ENCODE data around the gene HHATL. TPM values are rescaled to one million over a fixed set of nuclear protein-coding genes. Genes with fewer than 3 reads are reported as not detected.

The HHATL gene
- total RNA-seq, 1 experiment from 2014 or later: not detected

DNA sequence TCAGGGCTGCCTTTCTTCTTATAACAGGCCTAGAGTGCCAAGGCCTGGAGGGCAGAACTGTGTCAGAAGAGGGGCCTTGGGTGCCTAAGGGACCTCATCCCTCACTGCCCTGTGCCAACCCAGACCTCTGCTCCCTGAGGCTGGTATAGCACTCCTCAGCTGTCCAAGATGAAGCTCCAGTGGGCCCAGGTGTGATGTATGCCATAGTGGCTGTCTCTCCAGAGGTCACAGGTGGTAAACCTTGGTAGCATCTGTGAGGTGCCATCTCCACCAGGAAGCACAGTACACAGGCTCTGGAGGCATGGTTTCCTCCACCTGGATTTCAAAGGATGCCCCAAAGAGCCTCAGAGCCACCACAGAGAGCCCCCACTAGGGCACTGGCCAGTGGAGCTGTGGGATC is 29.5 kb downstream of the HHATL start:
- POLR2A ChIA-PET: no interaction called here
- no peak overlapping the region for H3K4me3 ChIP-seq (ENCODE audit: low read depth, low read length)
- Mint-ChIP-seq H3K4me3 (ENCODE audit: unreplicated experiment) (no peak overlapping the region), H3K9me3 (ENCODE audit: unreplicated experiment) (peaks cover 9% of the 10 kb centered on the region), H3K36me3 (ENCODE audit: insufficient read depth, unreplicated experiment) (no peaks in the 10 kb centered on the region), H3K4me1 (ENCODE audit: low read depth, unreplicated experiment) (no peaks in the 10 kb centered on the region), H3K27ac (ENCODE audit: unreplicated experiment) (no peak overlapping the region), H3K27me3 (ENCODE audit: insufficient read depth, unreplicated experiment) (peaks cover 12% of the 10 kb centered on the region)
- H3K9me3 ChIP-seq: no peaks in the 10 kb centered on the region; the same call in 1 of the 2 replicates
- CTCF ChIA-PET: no interaction called here
- no peak for TF ChIP-seq CTCF (IDR thresholded peaks at IDR 0.05; ENCODE audit: insufficient read depth in 1 of 2, low read depth in 1 of 2, low read length in 1 of 2, severe bottlenecking in 1 of 2, unreplicated experiment in 1 of 2)
- no peak for DNase-seq
- H3K36me3 ChIP-seq (ENCODE audit: control insufficient read depth, insufficient read depth, low read length): no peaks in the 10 kb centered on the region
- no TSS peak for BruUV-seq (replicated peaks)
- H3K4me1 ChIP-seq: no peaks in the 10 kb centered on the region
- intact Hi-C loops (cut with micrococcal nuclease; ENCODE audit: unreplicated experiment): no loop called here
- H3K27me3 ChIP-seq (replicated peaks; ENCODE audit: control insufficient read depth, insufficient read depth, low read length): no peaks in the 10 kb centered on the region; the same call in 1 of the 2 replicates

GRCh38 chr3:42672515-42672914 is 30.1 kb downstream of the HHATL start:
- H3K36me3 ChIP-seq (ENCODE audit: control insufficient read depth, insufficient read depth, low read length): no peaks in the 10 kb centered on the region
- no peak overlapping the region for H3K27ac Mint-ChIP-seq (ENCODE audit: unreplicated experiment)
- H3K4me1 Mint-ChIP-seq (ENCODE audit: low read depth, unreplicated experiment): no peaks in the 10 kb centered on the region
- ChIA-PET POLR2A (no interaction called here), CTCF (no interaction called here)
- H3K4me3 ChIP-seq (ENCODE audit: low read depth, low read length): no peak overlapping the region
- H3K9me3 Mint-ChIP-seq (ENCODE audit: unreplicated experiment): peaks cover 9% of the 10 kb centered on the region
- no peak for TF ChIP-seq CTCF (IDR thresholded peaks at IDR 0.05; ENCODE audit: insufficient read depth in 1 of 2, low read depth in 1 of 2, low read length in 1 of 2, severe bottlenecking in 1 of 2, unreplicated experiment in 1 of 2)
- peaks cover 3% of the 10 kb centered on the region for H3K36me3 Mint-ChIP-seq (ENCODE audit: insufficient read depth, unreplicated experiment)
- H3K4me3 Mint-ChIP-seq (ENCODE audit: unreplicated experiment): no peak overlapping the region
- no peaks in the 10 kb centered on the region; the same call in 1 of the 2 replicates for H3K9me3 ChIP-seq
- H3K4me1 ChIP-seq: no peaks in the 10 kb centered on the region
- peaks cover 7% of the 10 kb centered on the region for H3K27me3 Mint-ChIP-seq (ENCODE audit: insufficient read depth, unreplicated experiment)
- intact Hi-C loops (cut with micrococcal nuclease; ENCODE audit: unreplicated experiment): no loop called here
- BruUV-seq (replicated peaks): no TSS peak
- DNase-seq: no peak
- H3K27me3 ChIP-seq (replicated peaks; ENCODE audit: control insufficient read depth, insufficient read depth, low read length): no peaks in the 10 kb centered on the region; the same call in 1 of the 2 replicates

DNA sequence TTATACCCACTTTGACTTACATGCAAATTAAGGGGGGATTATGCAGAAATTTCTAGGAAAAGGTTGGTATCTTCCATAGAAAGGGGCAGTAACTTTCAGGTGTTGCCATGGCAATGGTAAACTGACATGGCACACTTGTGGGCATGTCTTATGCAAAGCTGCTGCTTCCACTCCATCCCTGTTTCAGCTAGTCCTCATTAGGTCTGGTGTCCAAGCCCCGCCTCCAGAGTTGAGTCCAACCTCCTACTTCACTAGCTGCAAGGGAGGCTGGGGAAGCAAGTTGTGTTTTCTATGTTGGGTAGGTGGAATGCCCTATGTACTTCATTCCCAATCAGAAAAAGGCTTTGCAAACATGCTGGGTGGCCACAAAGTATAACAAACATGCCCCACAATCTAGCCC is 31.9 kb downstream of the HHATL start:
- TF ChIP-seq CTCF (IDR thresholded peaks at IDR 0.05; ENCODE audit: insufficient read depth in 1 of 2, low read depth in 1 of 2, low read length in 1 of 2, severe bottlenecking in 1 of 2, unreplicated experiment in 1 of 2): no peak
- peak in 1 of 2 experiments; percentile 21 for DNase-seq
- H3K9me3 Mint-ChIP-seq (ENCODE audit: unreplicated experiment): no peaks in the 10 kb centered on the region
- BruUV-seq (replicated peaks): no TSS peak
- intact Hi-C loops (cut with micrococcal nuclease; ENCODE audit: unreplicated experiment): no loop called here
- H3K4me1 Mint-ChIP-seq (ENCODE audit: low read depth, unreplicated experiment): no peaks in the 10 kb centered on the region
- no peak overlapping the region for H3K4me3 Mint-ChIP-seq (ENCODE audit: unreplicated experiment)
- no peaks in the 10 kb centered on the region for H3K36me3 ChIP-seq (ENCODE audit: control insufficient read depth, insufficient read depth, low read length)
- peaks cover 5% of the 10 kb centered on the region for H3K36me3 Mint-ChIP-seq (ENCODE audit: insufficient read depth, unreplicated experiment)
- ChIA-PET POLR2A (no interaction called here), CTCF (no interaction called here)
- no peak overlapping the region for H3K27ac Mint-ChIP-seq (ENCODE audit: unreplicated experiment)
- H3K4me3 ChIP-seq (ENCODE audit: low read depth, low read length): no peak overlapping the region
- H3K27me3 ChIP-seq (replicated peaks; ENCODE audit: control insufficient read depth, insufficient read depth, low read length): no peaks in the 10 kb centered on the region
- H3K9me3 ChIP-seq: no peaks in the 10 kb centered on the region
- peaks cover 4% of the 10 kb centered on the region for H3K27me3 Mint-ChIP-seq (ENCODE audit: insufficient read depth, unreplicated experiment)
- no peaks in the 10 kb centered on the region for H3K4me1 ChIP-seq

Measured in Caco-2 (cell line).